ENCODE measurements around the gene POMT1. TPM values are rescaled to one million over a fixed set of nuclear protein-coding genes. Genes with fewer than 3 reads are reported as not detected.
"Not testable (repeated sequence)": the region's sequence is repeated elsewhere in the genome, so short reads cannot be mapped to it uniquely, and the experiment has no call there.

Gene POMT1
- total RNA-seq, 1 experiment from 2014 or later: 19.7 TPM

- Mint-ChIP-seq H3K9me3 (ENCODE audit: unreplicated experiment) (no peaks in the 10 kb centered on the region), H3K27ac (ENCODE audit: low read depth, unreplicated experiment) (no peak overlapping the region), H3K4me1 (ENCODE audit: insufficient read depth, unreplicated experiment) (no peaks in the 10 kb centered on the region), H3K27me3 (ENCODE audit: insufficient read depth, unreplicated experiment) (no peaks in the 10 kb centered on the region), H3K36me3 (ENCODE audit: insufficient read depth, unreplicated experiment) (peaks cover 50% of the 10 kb centered on the region), H3K4me3 (ENCODE audit: unreplicated experiment) (no peak overlapping the region)
- ChIA-PET POLR2A (interaction anchor here (1.5 kb wide), 1 partner anchor 10 kb away, joined by 4 read pairs; no protein-coding TSS in a partner anchor), CTCF (interaction anchor here (1.1 kb wide), 1 partner anchor 723 kb away, joined by 3 read pairs; no protein-coding TSS in a partner anchor)
- no peak for DNase-seq (ENCODE audit: unreplicated experiment)
- intact Hi-C loops (cut with micrococcal nuclease): no loop called here
- BruUV-seq (replicated peaks): no TSS peak
- TF ChIP-seq CTCF (IDR thresholded peaks at IDR 0.05; ENCODE audit: unreplicated experiment): no peak
Measured at GRCh38 chr9:131513177-131513576, 10.5 kb downstream of the POMT1 start.

DNA sequence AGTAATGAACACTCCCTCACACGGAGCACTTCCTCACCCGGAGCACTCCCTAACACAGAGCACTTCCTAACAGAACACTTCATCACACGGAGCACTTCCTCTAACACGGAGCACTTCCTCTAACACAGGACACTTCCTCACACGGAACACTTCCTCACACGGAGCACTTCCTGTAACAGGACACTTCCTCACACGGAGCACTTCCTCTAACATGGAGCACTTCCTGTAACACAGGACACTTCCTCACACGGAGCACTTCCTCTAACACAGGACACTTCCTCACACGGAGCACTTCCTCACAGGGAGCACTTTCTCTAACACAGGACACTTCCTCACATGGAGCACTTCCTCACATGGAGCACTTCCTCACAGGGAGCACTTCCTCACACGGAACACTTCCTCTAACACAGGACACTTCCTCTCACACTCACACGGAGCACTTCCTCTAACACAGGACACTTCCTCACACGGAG, 12.9 kb downstream of the POMT1 start:
- H3K27me3 Mint-ChIP-seq (ENCODE audit: insufficient read depth, unreplicated experiment); H3K4me1 Mint-ChIP-seq (ENCODE audit: insufficient read depth, unreplicated experiment); intact Hi-C loops (cut with micrococcal nuclease); POLR2A ChIA-PET; CTCF ChIA-PET; H3K27ac Mint-ChIP-seq (ENCODE audit: low read depth, unreplicated experiment); H3K4me3 Mint-ChIP-seq (ENCODE audit: unreplicated experiment); H3K9me3 Mint-ChIP-seq (ENCODE audit: unreplicated experiment); BruUV-seq (replicated peaks); DNase-seq (ENCODE audit: unreplicated experiment): not testable (repeated sequence)
- H3K36me3 Mint-ChIP-seq (ENCODE audit: insufficient read depth, unreplicated experiment): peaks cover 39% of the 10 kb centered on the region

GRCh38 chr9:131516100-131516499, 13.4 kb downstream of the POMT1 start:
- no peaks in the 10 kb centered on the region for H3K9me3 Mint-ChIP-seq (ENCODE audit: unreplicated experiment)
- intact Hi-C loops (cut with micrococcal nuclease): no loop called here
- ChIA-PET POLR2A (interaction anchor here (1.4 kb wide), 1 partner anchor 10 kb away, joined by 3 read pairs; no protein-coding TSS in a partner anchor), CTCF (no interaction called here)
- no peaks in the 10 kb centered on the region for H3K4me1 Mint-ChIP-seq (ENCODE audit: insufficient read depth, unreplicated experiment)
- no peak for TF ChIP-seq CTCF (IDR thresholded peaks at IDR 0.05; ENCODE audit: unreplicated experiment)
- DNase-seq (ENCODE audit: unreplicated experiment): no peak
- no peak overlapping the region for H3K27ac Mint-ChIP-seq (ENCODE audit: low read depth, unreplicated experiment)
- H3K4me3 Mint-ChIP-seq (ENCODE audit: unreplicated experiment): no peak overlapping the region
- BruUV-seq (replicated peaks): no TSS peak
- H3K36me3 Mint-ChIP-seq (ENCODE audit: insufficient read depth, unreplicated experiment): peaks cover 38% of the 10 kb centered on the region
- H3K27me3 Mint-ChIP-seq (ENCODE audit: insufficient read depth, unreplicated experiment): no peaks in the 10 kb centered on the region

DNA sequence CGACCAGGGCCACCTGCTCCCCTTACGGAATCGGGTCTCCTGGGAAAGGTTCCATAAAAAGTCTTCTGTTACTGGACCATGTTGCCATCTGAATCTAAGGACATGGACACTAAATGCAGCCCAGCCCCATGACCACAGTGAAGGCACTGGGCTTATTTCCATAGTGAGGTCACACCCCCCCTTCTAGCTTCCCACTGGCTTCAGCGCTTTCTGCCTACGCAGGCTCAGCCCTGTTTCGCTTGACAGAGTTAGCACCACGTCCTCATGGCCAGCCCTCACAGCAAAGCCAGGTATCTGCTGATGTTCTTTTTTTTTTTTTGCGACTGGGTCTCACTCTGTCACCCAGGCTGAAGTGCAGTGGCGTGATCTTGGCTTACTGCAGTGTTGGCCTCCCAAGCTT, 14.2 kb downstream of the POMT1 start:
- POLR2A ChIA-PET: interaction anchor here (1.4 kb wide), 1 partner anchor 9 kb away, joined by 3 read pairs; no protein-coding TSS in a partner anchor
- intact Hi-C loops (cut with micrococcal nuclease): no loop called here
- H3K27ac Mint-ChIP-seq (ENCODE audit: low read depth, unreplicated experiment): no peak overlapping the region
- no peaks in the 10 kb centered on the region for H3K9me3 Mint-ChIP-seq (ENCODE audit: unreplicated experiment)
- CTCF ChIA-PET: no interaction called here
- no TSS peak for BruUV-seq (replicated peaks)
- peaks cover 38% of the 10 kb centered on the region for H3K36me3 Mint-ChIP-seq (ENCODE audit: insufficient read depth, unreplicated experiment)
- DNase-seq (ENCODE audit: unreplicated experiment): no peak
- no peak overlapping the region for H3K4me3 Mint-ChIP-seq (ENCODE audit: unreplicated experiment)
- H3K27me3 Mint-ChIP-seq (ENCODE audit: insufficient read depth, unreplicated experiment): no peaks in the 10 kb centered on the region
- no peak for TF ChIP-seq CTCF (IDR thresholded peaks at IDR 0.05; ENCODE audit: unreplicated experiment)
- H3K4me1 Mint-ChIP-seq (ENCODE audit: insufficient read depth, unreplicated experiment): no peaks in the 10 kb centered on the region

GRCh38 chr9:131517761-131518190, 15.1 kb downstream of the POMT1 start:
- no TSS peak for BruUV-seq (replicated peaks)
- intact Hi-C loops (cut with micrococcal nuclease): no loop called here
- ChIA-PET CTCF (no interaction called here), POLR2A (interaction anchor here (1.4 kb wide), 1 partner anchor 8 kb away, joined by 3 read pairs; no protein-coding TSS in a partner anchor)
- H3K36me3 Mint-ChIP-seq (ENCODE audit: insufficient read depth, unreplicated experiment): peaks cover 37% of the 10 kb centered on the region
- H3K4me3 Mint-ChIP-seq (ENCODE audit: unreplicated experiment): no peak overlapping the region
- H3K4me1 Mint-ChIP-seq (ENCODE audit: insufficient read depth, unreplicated experiment): no peaks in the 10 kb centered on the region
- no peaks in the 10 kb centered on the region for H3K27me3 Mint-ChIP-seq (ENCODE audit: insufficient read depth, unreplicated experiment)
- H3K27ac Mint-ChIP-seq (ENCODE audit: low read depth, unreplicated experiment): no peak overlapping the region
- H3K9me3 Mint-ChIP-seq (ENCODE audit: unreplicated experiment): no peaks in the 10 kb centered on the region
- TF ChIP-seq CTCF (IDR thresholded peaks at IDR 0.05; ENCODE audit: unreplicated experiment): no peak
- DNase-seq (ENCODE audit: unreplicated experiment): no peak

Data from MCF 10A (cell line).